Kidney (tissue), 14 donors: ENCODE results near the gene GSTT2B. TPM values are rescaled to one million over a fixed set of nuclear protein-coding genes. Genes with fewer than 3 reads are reported as not detected.
"Not testable (repeated sequence)": the region's sequence is repeated elsewhere in the genome, so short reads cannot be mapped to it uniquely, and the experiment has no call there.

Experiments
- DNase-seq, 5 donors: peaks; one replicate each; pipeline ENCODE4 v3.0.0-alpha.2; 2013 to 2020
- FAIRE-seq: peaks from 2 replicates; lab custom pipeline; 2012; peaks lifted over from hg19 to GRCh38; lab: Jason Lieb, UNC
- H3K27ac ChIP-seq, 2 donors: one replicate each; pipeline ENCODE4 v1.7.0; 2013; ENCODE audit warnings: low read depth in 2 of 2, low read length in 2 of 2, inconsistent platforms in 1 of 2
- H3K27me3 ChIP-seq: one replicate; pipeline ENCODE4 v1.7.1; 2013; ENCODE audit warnings: low read length, inconsistent platforms; ENCODE audit not compliant: control insufficient read depth, insufficient read depth
- H3K36me3 ChIP-seq, 3 donors: one replicate each; pipeline versions ENCODE4 v1.7.0 to v1.7.1; 2013; ENCODE audit warnings: low read length in 3 of 3, control low read depth in 1 of 3, inconsistent platforms in 1 of 3; ENCODE audit not compliant: insufficient read depth in 3 of 3, control insufficient read depth in 2 of 3
- H3K4me1 ChIP-seq, 3 donors: one replicate each; pipeline versions ENCODE4 v1.7.0 to v1.7.1; 2013; ENCODE audit warnings: low read length in 3 of 3, inconsistent platforms in 1 of 3, low read depth in 1 of 3; ENCODE audit not compliant: control insufficient read depth in 2 of 3, insufficient read depth in 2 of 3
- H3K4me3 ChIP-seq, 3 donors: one replicate each; pipeline versions ENCODE4 v1.7.0 to v1.8.1; 2013; ENCODE audit warnings: low read length in 3 of 3, control low read depth in 1 of 3, inconsistent platforms in 1 of 3
- H3K9ac ChIP-seq, 3 donors: one replicate each; pipeline versions ENCODE4 v1.7.0 to v1.7.1; 2013; ENCODE audit warnings: low read length in 3 of 3, control low read depth in 1 of 3, inconsistent platforms in 1 of 3
- H3K9me3 ChIP-seq, 3 donors: one replicate each; pipeline versions ENCODE4 v1.7.0 to v1.7.1; 2013; ENCODE audit warnings: low read length in 3 of 3, control low read depth in 1 of 3, inconsistent platforms in 1 of 3; ENCODE audit not compliant: control insufficient read depth in 2 of 3, insufficient read depth in 1 of 3
- CTCF ChIP-seq: IDR thresholded peaks from 3 replicates; pipeline ENCODE4 v1.5.1; 2012; ENCODE audit warnings: mild to moderate bottlenecking, moderate library complexity, borderline replicate concordance; ENCODE audit not compliant: insufficient read depth; ENCODE audit errors: extremely low read depth
- intact Hi-C: fragments of 100-400 bp; cut with DNase I; formaldehyde crosslinking; loops from one replicate; pipeline ENCODE4 v1.11.1; 2022
- polyA plus RNA-seq: library from polyadenylated mRNA; stranded (reverse); fragments of 350-450 nt; fragmentation: Illumina TruSeq; extraction: RNeasy Lipid Tissue Mini Kit (QIAGEN cat#74804); gene quantifications from one replicate; pipeline ENCODE4 v1.2.3, GENCODE V29; 2014; ENCODE audit warnings: low read depth, low replicate concordance; ENCODE audit not compliant: insufficient read depth
- total RNA-seq: library from RNA; stranded (reverse); fragmentation: NEBNext Ultra II Directional; extraction: Animal tissue kit (Norgen Biotek cat#: 25700); gene quantifications from one replicate; pipeline ENCODE4 v1.2.1, GENCODE V29; 2021
- donor health status: control.
- donor health status: control.
- donor health status: control.
- donor health status: control.
- donor health status: control.
- donor health status: DM: yes; HTN: yes; CAD: no.
- donor health status: Normal renal cell carcinoma (clear cell type).

GSTT2B gene
- total and polyA plus RNA-seq, 2 donors from 2014 or later = 10.8 to 20.6 TPM

GRCh38 chr22:24002851-24003250, 41.9 kb upstream of the GSTT2B start:
- TF ChIP-seq CTCF = no peak
- intact Hi-C loops = no loop called here

GRCh38 chr22:24002272-24002671, 41.3 kb upstream of the GSTT2B start:
- DNase-seq = no peak
- Histone ChIP-seq H3K4me3 (no peak overlapping the region), H3K9me3 (no peaks in the 10 kb centered on the region), H3K27me3 (no peaks in the 10 kb centered on the region), H3K4me1 (no peaks in the 10 kb centered on the region), H3K9ac (no peak overlapping the region), H3K27ac (no peak overlapping the region), H3K36me3 (no peaks in the 10 kb centered on the region)
- no peak for FAIRE-seq
- intact Hi-C loops = no loop called here
- TF ChIP-seq CTCF = no peak

More at GRCh38 chr22:24002851-24003250, 41.9 kb upstream of the GSTT2B start:
- H3K4me3 ChIP-seq = no peak overlapping the region
- no peaks in the 10 kb centered on the region for H3K36me3 ChIP-seq
- H3K27ac ChIP-seq = no peak overlapping the region
- H3K9me3 ChIP-seq = no peaks in the 10 kb centered on the region
- no peak overlapping the region for H3K9ac ChIP-seq
- no peaks in the 10 kb centered on the region for H3K4me1 ChIP-seq
- DNase-seq (no peak), FAIRE-seq (no peak)
- H3K27me3 ChIP-seq = no peaks in the 10 kb centered on the region

- Histone ChIP-seq H3K9me3 (no peaks in the 10 kb centered on the region), H3K27me3 (no peaks in the 10 kb centered on the region), H3K36me3 (no peaks in the 10 kb centered on the region), H3K27ac (no peak overlapping the region), H3K4me1 (no peaks in the 10 kb centered on the region), H3K4me3 (no peak overlapping the region), H3K9ac (no peak overlapping the region)
- DNase-seq = no peak
- intact Hi-C loops = no loop called here
- no peak for TF ChIP-seq CTCF
- FAIRE-seq = no peak
Observed at GRCh38 chr22:24001314-24001713, 40.3 kb upstream of the GSTT2B start.

- H3K36me3 ChIP-seq, H3K27ac ChIP-seq, H3K9me3 ChIP-seq, H3K4me3 ChIP-seq, intact Hi-C loops, H3K27me3 ChIP-seq, FAIRE-seq, H3K9ac ChIP-seq, H3K4me1 ChIP-seq, DNase-seq: not testable (repeated sequence)
Observed at GRCh38 chr22:23999779-24000178, 38.8 kb upstream of the GSTT2B start.
